Measurements from ENCODE around the gene RAB11FIP4.
"Not testable (repeated sequence)": the region's sequence is repeated elsewhere in the genome, so short reads cannot be mapped to it uniquely, and the experiment has no call there.

The RAB11FIP4 gene, protein sequence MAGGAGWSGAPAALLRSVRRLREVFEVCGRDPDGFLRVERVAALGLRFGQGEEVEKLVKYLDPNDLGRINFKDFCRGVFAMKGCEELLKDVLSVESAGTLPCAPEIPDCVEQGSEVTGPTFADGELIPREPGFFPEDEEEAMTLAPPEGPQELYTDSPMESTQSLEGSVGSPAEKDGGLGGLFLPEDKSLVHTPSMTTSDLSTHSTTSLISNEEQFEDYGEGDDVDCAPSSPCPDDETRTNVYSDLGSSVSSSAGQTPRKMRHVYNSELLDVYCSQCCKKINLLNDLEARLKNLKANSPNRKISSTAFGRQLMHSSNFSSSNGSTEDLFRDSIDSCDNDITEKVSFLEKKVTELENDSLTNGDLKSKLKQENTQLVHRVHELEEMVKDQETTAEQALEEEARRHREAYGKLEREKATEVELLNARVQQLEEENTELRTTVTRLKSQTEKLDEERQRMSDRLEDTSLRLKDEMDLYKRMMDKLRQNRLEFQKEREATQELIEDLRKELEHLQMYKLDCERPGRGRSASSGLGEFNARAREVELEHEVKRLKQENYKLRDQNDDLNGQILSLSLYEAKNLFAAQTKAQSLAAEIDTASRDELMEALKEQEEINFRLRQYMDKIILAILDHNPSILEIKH

DNA sequence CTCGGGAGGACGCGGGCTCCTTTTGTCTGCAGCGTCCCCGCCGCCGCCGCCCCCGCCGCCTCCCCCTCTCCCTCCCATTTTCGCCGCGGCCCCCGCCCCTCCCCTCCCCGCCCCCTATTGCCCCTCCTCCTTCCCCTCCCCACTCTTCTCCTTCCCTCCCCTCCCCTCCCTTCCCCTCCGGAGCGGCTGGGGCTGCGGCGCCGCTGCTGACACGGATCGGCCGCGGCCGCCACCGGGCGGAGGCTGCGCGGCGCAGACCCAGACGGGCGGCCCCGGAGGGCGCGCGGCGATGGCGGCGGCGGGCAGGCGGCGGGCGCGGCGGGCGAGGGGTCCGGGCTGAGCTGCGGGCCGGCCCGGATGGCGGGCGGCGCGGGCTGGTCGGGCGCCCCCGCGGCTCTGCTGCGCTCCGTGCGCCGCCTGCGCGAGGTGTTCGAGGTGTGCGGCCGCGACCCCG lies at the start of gene RAB11FIP4:
RAB11FIP4 (plus strand) TSS at position 180 of the 454 bp plus-strand sequence; CDS start at position 358, 178 bp downstream.
- DNase-seq, result no peak

DNA sequence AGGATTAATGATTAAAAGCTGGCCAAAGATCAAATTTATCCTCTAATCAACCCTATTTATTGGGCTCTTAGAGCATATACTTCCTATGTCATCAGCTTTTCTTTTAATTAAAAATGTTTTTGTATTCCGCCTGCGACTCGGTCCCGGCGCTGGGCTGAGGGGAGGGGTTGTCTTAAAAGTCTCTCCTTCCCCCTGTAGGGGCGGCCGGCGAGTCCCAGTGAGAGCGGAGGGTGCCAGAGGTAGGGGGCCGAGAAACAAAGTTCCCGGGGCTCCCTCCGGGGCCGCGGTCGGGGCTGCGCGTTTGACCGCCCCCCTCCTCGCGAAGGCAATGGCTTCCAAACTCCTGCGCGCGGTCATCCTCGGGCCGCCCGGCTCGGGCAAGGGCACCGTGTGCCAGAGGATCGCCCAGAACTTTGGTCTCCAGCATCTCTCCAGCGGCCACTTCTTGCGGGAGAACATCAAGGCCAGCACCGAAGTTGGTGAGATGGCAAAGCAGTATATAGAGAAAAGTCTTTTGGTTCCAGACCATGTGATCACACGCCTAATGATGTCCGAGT lies 46.2 kb upstream of the RAB11FIP4 start:
- not testable (repeated sequence) for DNase-seq

DNA sequence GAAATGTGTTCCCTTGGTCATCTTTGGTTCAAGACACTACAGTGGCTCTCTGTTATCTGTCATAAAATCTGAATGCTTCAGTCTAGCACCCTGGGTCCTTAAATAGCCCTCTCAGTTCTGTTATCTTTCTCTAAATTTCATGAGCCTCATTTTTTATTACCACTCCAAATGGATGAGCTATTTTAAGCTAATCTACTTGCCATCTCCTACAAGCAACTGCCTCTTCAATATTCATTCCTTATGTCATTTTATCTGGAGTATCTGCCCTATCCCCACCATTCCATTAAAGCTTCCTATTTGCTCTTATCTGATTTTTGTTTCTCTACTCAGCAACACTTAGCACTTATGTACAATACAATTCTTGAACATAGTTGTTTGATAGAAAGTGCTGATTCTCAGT lies 42.0 kb upstream of the RAB11FIP4 start:
- DNase-seq, result no peak

DNA sequence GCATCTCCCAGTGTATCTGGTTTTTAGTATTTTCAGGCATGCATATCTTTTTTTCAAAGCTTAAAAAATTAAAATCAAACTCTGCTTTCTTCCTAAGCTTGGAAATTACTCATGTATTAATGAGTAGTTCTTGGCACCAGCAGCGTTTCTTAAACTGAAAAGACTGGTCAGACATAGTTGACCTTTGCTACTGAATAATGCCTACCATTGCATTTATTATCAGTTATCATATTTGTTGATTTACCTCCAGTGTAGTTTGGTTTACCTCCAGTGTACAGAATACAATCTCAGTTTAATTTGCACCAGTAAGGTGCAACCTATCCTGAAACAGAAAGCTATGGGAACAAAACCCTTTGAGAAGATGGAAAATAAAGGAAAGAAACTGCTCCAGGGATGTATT lies 35.5 kb upstream of the RAB11FIP4 start:
- DNase-seq, result no peak

DNA sequence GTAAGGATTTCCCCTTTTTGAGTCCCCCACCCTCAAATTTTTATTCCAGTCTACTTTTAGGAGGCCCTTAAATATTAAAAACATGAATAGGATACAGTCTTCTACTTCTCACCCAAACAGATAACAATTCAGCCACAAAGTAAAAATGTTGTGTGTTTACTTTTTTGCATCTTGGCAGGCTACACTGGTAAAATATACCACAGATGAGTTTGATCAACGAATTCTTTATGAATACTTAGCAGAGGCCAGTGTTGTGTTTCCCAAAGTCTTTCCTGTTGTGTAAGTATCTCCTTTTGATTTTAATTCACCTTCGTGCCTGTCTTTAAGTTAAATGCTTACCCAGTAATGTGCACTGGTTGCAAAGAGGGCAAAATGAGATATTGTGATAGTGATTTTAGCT lies 34.4 kb upstream of the RAB11FIP4 start:
- no peak for DNase-seq

DNA sequence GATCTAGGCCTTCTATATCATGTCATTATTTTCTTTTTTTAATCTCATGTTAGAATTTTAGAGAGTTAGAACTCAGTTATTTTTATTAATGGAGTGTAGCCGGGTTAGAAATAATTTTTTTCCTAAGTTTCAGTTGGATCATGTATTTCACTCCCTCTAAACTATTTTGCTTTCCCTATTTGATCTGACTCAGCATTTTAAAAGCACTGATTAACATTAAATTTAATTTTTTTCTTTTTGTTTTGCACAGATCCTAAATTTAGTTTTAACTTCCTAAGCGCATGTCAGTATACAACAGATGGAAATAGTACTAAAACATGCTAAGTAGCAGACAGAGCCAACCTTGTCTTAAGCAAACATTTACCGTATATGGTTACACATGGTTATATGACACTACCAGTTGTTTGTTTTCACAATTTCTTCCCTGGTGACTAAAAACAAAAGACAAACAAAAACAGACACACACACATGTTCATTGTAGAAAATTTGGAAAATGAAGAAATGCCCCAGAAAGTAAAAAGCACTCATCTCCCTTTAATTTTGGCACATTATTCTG lies 33.6 kb upstream of the RAB11FIP4 start:
- no peak for DNase-seq

DNA sequence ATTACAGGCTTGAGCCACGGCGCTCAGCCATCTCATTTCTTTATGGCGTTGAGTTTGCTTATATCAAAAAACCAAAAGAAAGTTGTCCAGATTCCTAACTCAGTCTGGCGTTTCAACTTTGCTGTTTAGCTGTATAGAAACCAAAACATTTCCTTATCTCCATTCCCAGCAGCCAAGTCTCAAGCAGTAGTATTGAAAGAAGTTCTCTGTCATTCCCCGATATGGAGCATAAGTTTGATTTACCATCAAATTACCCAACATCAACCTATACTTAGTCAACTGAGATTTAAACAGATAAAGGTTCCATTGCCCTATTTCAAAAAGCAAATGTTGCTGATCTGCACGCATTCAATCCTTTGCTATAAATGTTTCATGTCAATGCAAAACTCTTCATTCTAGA lies 27.5 kb upstream of the RAB11FIP4 start:
- no peak for DNase-seq

DNA sequence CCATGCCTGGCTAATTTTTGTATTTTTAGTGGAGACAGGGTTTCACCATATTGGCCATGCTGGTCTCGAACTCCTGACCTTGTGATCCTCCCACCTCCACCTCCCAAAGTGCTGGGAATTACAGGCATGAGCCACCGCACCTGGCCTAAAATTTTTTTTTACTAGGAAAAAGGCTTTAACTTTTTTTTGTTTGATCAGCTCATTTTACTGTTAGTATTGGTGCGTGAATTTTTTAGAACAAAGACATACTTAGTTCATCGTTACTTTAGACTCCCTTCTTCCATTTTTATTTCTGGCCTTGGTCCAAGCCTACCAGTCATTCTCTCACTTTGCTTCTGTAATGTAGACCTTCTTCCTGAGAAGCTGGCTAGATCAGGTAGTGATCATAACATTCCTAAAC lies 25.4 kb upstream of the RAB11FIP4 start:
- DNase-seq, result no peak

DNA sequence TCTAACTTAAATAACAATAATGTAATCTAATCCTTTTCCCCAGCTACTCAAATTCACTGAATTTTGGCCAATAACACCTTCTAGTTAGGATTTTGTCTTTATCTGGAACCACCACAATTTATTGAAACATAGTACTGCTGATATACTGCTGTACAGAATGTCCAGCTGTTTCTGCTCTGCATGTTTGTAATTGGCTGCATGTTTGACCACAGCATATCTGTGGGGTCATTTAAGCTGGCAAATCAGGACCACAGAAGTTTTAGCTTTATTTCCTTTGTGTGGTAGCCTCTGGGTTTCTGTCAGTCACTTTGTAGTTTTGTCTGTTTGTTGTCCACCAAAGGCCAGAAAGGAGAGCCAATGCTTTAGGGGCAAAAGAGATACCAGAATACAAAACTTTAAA lies 22.2 kb upstream of the RAB11FIP4 start:
- no peak for DNase-seq

DNA sequence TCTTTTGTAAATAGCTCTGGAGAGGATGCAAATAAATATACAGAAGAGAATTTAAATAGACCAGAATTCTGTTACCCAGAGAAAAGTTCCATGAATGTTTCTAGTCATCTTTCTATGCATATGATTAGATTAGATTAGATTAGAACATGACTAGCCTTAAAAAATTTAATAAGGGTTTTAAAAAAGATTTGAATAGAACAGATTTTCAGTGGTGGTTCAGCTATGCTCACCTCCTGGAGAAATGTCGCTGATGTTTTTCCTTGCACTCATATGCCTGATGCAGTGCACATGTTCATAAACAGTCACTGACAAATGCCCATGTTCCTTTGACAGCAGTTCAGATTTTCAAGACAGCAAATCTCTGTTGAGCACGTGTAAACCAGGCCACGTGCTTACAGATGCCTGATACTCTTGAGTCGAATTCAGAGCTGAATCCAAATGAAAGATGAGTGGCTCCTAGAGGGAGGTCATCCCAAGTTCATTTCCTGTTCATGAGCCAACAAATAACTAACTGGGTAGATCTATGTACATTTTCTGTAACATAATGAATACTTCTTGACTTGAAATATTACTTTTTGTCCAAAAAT lies 19.9 kb upstream of the RAB11FIP4 start:
- no peak for DNase-seq

DNA sequence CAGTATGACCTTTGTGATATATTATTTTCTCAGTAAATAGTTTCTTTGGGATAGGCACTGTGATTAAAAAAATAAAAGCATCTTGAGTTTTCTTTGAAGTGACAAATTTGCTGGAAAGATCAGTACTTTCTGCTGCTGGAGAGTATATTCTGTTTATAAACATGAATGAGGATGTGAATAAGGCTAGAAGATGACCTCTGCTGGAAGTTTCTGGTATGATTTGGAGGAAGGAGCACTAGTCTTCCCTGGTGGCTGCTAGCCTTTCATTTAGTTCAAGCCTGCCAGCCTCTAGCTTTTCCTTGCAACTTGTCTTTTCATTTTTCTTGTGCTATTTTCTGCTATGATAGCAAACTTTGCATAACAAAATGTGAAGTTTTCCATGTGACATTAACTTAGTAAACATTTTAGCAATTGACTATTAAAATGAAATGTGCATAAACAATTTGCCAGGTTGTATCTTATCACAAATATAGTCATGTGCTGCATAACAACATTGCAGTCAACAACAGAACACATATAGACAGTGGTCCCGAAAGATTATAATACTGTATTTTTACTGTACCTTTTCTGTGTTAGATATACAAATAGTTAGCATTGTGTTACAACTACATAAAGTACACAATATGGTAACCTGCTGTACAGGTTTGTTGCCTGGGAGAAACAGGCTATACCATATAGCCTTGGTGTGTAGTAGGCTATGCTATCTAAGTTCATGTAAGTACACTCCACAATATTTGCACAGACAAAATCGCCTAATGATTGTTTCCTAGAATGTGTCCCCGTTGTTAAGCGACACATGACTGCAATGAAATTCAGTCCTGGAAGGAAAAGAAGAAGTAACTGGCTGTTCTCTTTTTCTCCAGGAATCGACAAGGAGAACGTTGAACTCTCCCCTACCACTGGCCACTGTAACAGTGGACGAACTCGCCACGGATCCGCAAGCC lies 18.1 kb upstream of the RAB11FIP4 start:
- no peak for DNase-seq

DNA sequence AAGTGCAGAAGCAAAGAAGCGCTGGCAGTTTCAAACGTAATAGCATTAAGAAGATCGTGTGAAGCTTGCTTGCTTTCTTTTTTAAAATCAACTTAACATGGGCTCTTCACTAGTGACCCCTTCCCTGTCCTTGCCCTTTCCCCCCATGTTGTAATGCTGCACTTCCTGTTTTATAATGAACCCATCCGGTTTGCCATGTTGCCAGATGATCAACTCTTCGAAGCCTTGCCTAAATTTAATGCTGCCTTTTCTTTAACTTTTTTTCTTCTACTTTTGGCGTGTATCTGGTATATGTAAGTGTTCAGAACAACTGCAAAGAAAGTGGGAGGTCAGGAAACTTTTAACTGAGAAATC lies 17.4 kb upstream of the RAB11FIP4 start:
- DNase-seq, result no peak

DNA sequence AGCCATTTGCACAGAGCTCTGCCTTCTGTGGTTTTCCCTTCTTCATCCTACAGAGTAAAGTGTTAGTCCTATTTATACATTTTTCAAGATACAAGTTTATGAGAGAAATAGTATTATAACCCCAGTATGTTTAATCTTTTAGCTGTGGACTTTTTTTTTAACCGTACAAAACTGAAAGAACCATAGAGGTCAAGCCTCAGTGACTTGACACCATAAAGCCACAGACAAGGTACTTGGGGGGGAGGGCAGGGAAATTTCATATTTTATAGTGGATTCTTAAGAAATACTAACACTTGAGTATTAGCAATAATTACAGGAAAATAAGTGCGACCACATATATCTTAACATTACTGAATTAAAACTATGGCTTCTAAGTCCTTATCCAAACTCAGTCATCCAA lies 17.0 kb upstream of the RAB11FIP4 start:
- DNase-seq, result no peak

DNA sequence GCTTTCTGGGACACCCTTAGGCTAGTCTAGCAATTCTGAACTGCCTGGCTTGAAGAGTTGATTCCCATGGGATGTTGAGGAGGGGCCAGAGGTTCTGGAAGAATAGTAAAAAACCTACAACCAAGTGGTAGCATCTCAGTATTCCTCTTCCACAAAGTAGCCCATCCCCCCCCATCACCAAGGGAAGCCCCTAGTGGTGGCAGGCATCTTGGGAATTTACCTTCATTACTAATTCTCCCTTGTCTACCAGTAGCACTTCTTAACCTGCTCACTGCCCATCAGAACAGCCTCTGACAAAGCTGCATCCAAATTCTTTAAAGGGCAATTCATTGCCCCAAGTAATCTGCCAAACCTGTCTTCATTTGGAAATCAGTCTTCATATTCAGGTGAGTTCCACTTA lies 12.8 kb upstream of the RAB11FIP4 start:
- no peak for DNase-seq

DNA sequence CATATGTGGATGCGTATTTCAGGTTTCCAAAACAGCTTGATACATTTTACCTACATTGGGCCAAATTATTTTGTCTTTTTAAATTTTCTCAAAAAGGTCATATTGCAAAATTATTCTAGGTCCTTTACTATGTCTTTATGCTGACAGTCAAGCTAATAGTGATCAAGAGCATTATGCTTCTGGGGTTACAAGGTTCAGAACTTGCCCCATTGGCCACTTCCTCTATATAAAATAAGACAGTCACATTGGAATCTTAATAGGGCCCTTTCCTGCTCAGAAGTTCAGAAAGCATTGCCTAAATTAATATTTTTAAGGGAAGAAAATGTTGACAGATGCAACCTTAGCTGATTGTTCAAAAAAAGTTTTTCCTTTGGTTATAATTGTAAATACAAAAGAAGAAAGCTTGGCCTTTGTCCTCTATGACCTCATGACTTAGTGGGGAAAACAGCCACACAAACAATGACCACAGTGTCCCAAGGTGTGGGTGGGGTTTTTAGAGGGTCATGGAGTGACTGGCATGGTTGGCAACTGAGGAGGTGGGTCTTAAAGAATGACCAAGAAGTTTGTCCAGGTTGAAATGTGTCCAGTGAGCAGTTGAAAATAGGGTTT lies 11.8 kb upstream of the RAB11FIP4 start:
- DNase-seq, result no peak

DNA sequence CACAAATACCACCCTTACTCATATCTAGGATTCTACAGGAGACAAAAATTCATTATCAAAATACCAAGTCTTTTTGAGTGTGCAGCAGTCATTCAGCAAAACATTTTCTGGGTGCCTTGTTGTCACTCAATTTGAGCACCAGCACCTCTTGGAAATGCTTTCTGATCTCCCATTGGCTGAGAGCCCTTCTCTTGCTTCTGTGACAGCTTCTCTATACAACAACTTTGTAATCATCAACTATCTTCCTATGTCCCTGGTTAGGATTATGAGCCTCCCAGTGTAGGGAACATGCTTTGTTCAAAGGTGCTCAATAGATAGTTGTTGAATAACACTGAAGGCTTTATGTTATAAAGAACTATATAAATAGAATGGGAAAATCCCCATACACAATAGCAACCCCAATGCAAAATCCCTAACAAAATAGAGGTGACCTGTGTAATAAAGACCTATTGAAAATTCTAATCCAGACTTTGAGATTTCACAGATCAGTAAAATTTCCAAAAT lies 10.3 kb upstream of the RAB11FIP4 start:
- no peak for DNase-seq

DNA sequence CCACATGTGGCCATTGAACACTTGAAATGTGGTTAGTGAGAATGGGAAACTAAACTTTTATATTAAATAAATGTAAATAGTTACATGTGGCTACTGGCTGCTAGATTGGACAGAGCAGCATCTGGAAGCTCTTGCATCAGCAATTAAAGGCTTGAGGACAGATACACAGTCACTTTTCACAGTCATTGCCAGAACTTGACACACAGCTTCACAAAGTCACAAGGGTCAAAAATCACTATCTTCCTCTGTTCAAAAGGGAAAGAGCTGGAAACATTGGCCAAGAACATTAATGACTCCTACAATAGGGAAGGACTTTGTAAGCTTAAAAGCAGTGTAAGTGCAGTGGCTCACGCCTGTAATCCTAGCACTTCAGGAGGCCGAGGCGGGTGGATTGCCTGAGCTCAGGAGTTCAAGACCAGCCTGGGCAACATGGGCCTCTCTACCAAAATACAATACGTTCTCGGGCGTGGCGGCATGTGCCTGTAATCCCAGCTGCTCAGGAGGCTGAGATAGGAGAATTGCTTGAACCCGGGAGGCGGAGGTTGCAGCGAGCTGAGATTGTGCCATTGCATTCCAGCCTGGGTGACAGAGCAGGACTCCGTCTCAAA lies 8.7 kb upstream of the RAB11FIP4 start:
- DNase-seq, result not testable (repeated sequence)

DNA sequence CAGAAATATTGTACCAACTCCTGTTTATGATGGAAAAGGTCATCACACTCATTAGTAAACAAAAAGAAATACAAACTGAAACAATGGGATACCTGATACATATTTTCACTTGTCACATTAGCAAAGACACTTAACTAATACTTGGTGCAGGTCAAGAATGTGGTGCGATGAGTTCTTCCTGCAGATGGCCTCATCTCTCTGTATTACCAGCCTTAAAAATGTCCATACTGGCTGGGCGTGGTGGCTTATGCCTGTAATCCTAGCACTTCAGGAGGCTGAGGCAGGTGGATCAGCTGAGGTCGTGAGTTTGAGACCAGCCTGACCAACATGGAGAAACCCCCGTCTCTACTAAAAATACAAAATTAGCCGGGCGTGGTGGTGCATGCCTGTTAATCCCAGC lies 8.0 kb upstream of the RAB11FIP4 start:
- not testable (repeated sequence) for DNase-seq

DNA sequence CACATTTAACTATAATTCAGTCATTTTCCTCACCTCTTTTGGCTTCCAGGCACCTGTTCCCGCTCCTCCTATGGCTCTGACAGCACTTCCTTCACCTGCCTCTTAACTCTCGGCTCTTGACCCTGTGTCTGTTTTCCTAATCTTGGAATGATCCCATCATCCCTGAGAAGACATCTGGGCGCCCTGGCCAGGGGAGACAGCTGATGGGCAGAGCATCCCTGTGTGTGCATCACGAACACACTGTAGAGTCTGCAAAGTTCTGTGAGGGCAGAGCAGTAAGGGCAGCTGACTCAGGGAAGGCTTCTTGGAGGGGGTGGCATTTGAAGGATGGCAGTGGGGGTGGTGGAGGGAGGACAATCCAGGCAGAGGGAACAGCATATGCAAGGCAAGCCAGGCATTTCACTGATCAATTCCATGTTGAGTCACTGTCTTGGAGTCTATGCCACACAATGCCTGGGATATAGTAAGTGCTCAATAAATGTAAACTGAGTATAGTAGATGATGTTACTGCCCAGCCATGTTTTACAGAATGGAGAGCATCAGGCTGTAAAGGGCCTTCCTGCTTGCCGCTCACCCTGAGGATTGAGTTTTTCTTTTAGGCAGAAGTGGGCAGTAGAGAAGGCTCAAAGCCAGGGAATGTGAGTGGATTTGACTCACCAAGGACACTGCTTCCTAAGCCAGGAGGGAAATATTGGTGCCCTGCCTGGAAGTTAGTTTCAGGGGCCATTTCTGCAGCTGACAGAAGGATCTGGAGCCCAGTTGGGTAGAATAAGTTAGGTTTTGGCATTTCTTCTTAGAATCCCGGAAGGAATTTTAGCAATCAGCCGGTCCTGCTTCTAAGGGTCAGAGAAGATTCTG lies 5.8 kb upstream of the RAB11FIP4 start:
- DNase-seq, result no peak

DNA sequence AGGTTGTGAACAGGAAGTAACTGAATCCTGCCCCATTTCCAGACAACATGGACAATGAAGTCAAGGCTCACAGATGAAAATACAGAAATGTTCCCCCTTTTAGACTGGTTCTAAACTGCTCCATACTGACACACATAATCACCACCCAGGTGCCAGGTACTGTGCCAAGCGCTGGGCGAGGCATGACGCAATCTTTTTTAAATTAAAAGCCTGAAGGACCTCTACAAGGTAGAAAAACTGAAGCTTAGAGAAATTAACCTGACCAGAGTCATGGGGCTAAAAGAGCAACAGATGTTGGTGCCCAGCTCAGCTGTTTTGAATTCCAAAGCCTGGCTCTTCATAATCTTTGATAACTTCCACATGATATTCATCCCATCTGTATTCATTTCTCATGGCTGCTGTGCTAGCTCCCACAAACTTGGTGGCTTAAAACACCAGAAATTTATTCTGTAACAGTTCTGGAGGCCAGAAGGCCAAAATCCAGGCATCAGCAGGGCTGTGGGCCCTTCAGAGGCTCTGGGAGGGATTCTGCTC lies 4.9 kb upstream of the RAB11FIP4 start:
- DNase-seq, result no peak
